Transverse colon (tissue), 4 donors: ENCODE measurements around the gene DNAAF3. TPM values are rescaled to one million over a fixed set of nuclear protein-coding genes. Genes with fewer than 3 reads are reported as not detected.

Source experiments
- DNase-seq: peaks from one replicate; pipeline ENCODE4 v3.0.0-alpha.2; 2019
- H3K27ac ChIP-seq, 4 donors: fragments of 200-600 bp; sonication (generic); 2 replicates each; pipeline ENCODE4 v1.5.1; 2016 to 2018; ENCODE audit warnings: inconsistent platforms in 4 of 4
- H3K27me3 ChIP-seq: fragments of 200-600 bp; sonication (generic); 2 replicates; pipeline ENCODE4 v1.5.1; 2017; ENCODE audit warnings: inconsistent platforms
- H3K36me3 ChIP-seq, 4 donors: fragments of 200-600 bp; sonication (generic); 2 replicates each; pipeline ENCODE4 v1.5.1; 2017 to 2019; ENCODE audit warnings: inconsistent platforms in 4 of 4
- H3K4me1 ChIP-seq, 4 donors: fragments of 200-600 bp; sonication (generic); 2 replicates each; pipeline ENCODE4 v1.5.1; 2017 to 2020; ENCODE audit warnings: inconsistent platforms in 4 of 4
- H3K4me3 ChIP-seq, 4 donors: fragments of 200-600 bp; sonication (generic); 1 replicate in 1 of 4; 2 replicates in 3 of 4; pipeline versions ENCODE4 v1.5.1 to v1.6.1; 2017 to 2019; ENCODE audit warnings: inconsistent platforms in 4 of 4
- H3K9me3 ChIP-seq, 2 donors: fragments of 200-600 bp; sonication (generic); 2 replicates each; pipeline ENCODE4 v1.5.1; 2017 to 2019; ENCODE audit warnings: inconsistent platforms in 2 of 2
- EP300 ChIP-seq: sonication (generic); formaldehyde crosslinking; IDR thresholded peaks from one replicate; pipeline ENCODE4 v1.6.1; 2017; ENCODE audit warnings: antibody characterized with exemption, low read depth
- POLR2A ChIP-seq: fragments of 450-650 bp; IDR thresholded peaks from one replicate; pipeline ENCODE4 v1.6.1; 2016; ENCODE audit warnings: antibody characterized with exemption, mild to moderate bottlenecking, moderate library complexity
- POLR2AphosphoS5 ChIP-seq, 3 donors: sonication (generic); formaldehyde crosslinking; IDR thresholded peaks; one replicate each; pipeline ENCODE4 v1.6.1; 2016; ENCODE audit warnings: antibody characterized with exemption in 3 of 3
- WGBS, 2 donors: methylation state at CpG; one replicate each; pipeline ENCODE4 v1.1.5; 2018; ENCODE audit warnings: low coverage in 1 of 2; 5-methylcytosine and 5-hydroxymethylcytosine counted together
- in situ Hi-C, 4 donors: fragments of 200-750 bp; cut with MboI; loops; one replicate each; pipeline versions ENCODE4 v1.15.0 to v1.15.1; 2017; ENCODE audit warnings: low sequenced_read_pairs in 3 of 4, low pct_ligation_motif_present in 1 of 4, low pct_unique_long_range_greater_than_20kb in 1 of 4
- intact Hi-C: fragments of 100-400 bp; cut with DNase I; formaldehyde crosslinking; loops from one replicate; pipeline ENCODE4 v1.15.1; 2023; ENCODE audit warnings: low total_unique reads
- total RNA-seq, 4 donors: library from RNA; depleted of rRNA; stranded (reverse); fragments of >200 nt; gene quantifications; one replicate each; pipeline ENCODE4 v1.1.0, GENCODE V29; 2016
- TF ChIP-seq, protein P1 (sequence below), 5 experiments: fragments of 200-600 bp in 3 of 5; fragments of 450-650 bp in 2 of 5; sonication (generic) in 3 of 5; IDR thresholded peaks; 1 replicate in 2 of 5; 2 replicates in 3 of 5; pipeline ENCODE4 v1.5.1; 2016 to 2017; ENCODE audit warnings: antibody characterized with exemption in 5 of 5, inconsistent platforms in 3 of 5, mild to moderate bottlenecking in 2 of 5, moderate library complexity in 1 of 5

DNAAF3 gene
- total RNA-seq, 4 donors from 2014 or later, result 0.40 to 0.41 TPM; not detected in 2

DNA sequence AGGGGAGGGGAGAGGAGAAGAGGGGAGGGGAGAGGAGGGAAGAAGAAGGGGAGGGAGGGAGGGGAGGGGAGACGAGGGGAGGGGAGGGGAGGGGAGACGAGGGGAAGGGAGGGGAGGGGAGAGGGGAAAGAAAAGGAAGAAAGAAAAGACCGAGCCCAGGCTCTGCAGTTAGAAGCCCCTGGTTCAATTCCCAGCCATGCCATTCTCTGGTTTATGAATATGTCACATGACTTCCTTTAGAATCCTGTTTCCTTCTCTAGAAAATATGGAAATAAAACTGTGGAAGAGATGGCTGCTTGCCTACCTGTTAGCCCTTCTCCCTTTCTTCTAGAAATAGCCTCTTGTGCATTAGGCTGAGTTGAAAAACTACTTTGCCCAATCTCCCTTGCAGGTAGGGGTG is 31.7 kb downstream of the DNAAF3 start:
- in situ Hi-C loops, result loop anchor here in 2 of 4 donors (10.0 kb wide), 2 partner anchors 280 to 360 kb away; no protein-coding TSS in a partner anchor
- H3K4me3 ChIP-seq, result no peak overlapping the region
- 3% methylated on average over 3 of the region's 3 CpGs; no CpG with 5 or more reads in 1 of the 2 donors for WGBS, 2 donors
- no peaks in the 10 kb centered on the region for H3K4me1 ChIP-seq
- peaks cover 84% of the 10 kb centered on the region for H3K27me3 ChIP-seq
- no peak for TF ChIP-seq POLR2A
- TF ChIP-seq, protein P1, sequence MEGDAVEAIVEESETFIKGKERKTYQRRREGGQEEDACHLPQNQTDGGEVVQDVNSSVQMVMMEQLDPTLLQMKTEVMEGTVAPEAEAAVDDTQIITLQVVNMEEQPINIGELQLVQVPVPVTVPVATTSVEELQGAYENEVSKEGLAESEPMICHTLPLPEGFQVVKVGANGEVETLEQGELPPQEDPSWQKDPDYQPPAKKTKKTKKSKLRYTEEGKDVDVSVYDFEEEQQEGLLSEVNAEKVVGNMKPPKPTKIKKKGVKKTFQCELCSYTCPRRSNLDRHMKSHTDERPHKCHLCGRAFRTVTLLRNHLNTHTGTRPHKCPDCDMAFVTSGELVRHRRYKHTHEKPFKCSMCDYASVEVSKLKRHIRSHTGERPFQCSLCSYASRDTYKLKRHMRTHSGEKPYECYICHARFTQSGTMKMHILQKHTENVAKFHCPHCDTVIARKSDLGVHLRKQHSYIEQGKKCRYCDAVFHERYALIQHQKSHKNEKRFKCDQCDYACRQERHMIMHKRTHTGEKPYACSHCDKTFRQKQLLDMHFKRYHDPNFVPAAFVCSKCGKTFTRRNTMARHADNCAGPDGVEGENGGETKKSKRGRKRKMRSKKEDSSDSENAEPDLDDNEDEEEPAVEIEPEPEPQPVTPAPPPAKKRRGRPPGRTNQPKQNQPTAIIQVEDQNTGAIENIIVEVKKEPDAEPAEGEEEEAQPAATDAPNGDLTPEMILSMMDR (IDR thresholded peaks at IDR 0.05), result no peak
- TF ChIP-seq POLR2AphosphoS5 (IDR thresholded peaks at IDR 0.05), result no peak
- TF ChIP-seq EP300, result no peak
- no peaks in the 10 kb centered on the region for H3K9me3 ChIP-seq
- DNase-seq, result no peak
- H3K36me3 ChIP-seq, result no peaks in the 10 kb centered on the region
- H3K27ac ChIP-seq, result no peak overlapping the region
- intact Hi-C loops, result no loop called here

DNA sequence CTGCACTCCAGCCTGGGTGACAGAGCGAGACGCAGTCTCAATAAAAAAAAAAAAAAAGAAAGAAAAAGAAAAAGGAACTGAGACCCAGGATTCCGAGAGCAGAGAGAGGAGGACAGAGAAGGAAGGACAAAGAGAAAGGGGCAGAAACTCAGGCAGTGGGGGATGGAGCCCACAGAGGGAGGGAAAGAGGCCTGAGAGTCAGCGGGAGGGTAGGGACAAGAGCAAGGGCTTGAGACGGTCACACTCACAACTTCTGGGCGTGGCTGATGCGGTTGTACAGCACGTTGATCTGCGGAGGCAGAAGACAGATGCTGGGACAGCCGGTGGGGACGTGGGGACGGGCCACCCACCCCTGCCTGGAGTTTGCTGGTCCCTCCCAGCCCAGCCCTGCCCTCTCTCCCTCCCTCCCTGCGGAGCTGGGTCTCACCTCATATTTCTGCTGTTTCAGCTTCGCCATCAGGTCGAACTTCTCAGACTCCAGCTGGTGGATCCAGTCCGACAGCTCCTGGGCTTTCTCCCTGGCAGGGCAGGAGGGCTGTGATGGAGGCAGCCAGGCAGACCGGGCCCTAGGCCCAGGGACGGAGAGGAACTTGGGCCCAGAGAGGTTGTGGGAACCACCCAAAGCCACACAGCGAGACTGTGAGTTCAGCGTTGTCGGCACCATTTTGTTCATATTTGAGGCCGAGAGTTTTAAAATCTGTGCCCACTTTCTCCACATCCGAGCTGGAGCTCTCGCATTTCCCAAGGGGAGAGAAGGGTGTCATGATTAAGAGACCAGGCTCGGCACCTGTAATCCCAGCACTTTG is 32.6 kb downstream of the DNAAF3 start:
- Histone ChIP-seq H3K4me1 (no peaks in the 10 kb centered on the region), H3K36me3 (no peaks in the 10 kb centered on the region), H3K4me3 (no peak overlapping the region), H3K27ac (no peak overlapping the region), H3K27me3 (peaks cover 86% of the 10 kb centered on the region), H3K9me3 (no peaks in the 10 kb centered on the region)
- no peak for DNase-seq
- in situ Hi-C loops (loop anchor here in 2 of 4 donors (10.0 kb wide), 2 partner anchors 281 to 361 kb away; no protein-coding TSS in a partner anchor), intact Hi-C loops (no loop called here)
- TF ChIP-seq EP300 (no peak), POLR2AphosphoS5 (IDR thresholded peaks at IDR 0.05) (no peak), POLR2A (no peak)
- TF ChIP-seq, protein P1 (IDR thresholded peaks at IDR 0.05), result no peak
- 57 to 68% methylated on average over 10 to 25 of the region's 25 CpGs for WGBS, 2 donors

DNA sequence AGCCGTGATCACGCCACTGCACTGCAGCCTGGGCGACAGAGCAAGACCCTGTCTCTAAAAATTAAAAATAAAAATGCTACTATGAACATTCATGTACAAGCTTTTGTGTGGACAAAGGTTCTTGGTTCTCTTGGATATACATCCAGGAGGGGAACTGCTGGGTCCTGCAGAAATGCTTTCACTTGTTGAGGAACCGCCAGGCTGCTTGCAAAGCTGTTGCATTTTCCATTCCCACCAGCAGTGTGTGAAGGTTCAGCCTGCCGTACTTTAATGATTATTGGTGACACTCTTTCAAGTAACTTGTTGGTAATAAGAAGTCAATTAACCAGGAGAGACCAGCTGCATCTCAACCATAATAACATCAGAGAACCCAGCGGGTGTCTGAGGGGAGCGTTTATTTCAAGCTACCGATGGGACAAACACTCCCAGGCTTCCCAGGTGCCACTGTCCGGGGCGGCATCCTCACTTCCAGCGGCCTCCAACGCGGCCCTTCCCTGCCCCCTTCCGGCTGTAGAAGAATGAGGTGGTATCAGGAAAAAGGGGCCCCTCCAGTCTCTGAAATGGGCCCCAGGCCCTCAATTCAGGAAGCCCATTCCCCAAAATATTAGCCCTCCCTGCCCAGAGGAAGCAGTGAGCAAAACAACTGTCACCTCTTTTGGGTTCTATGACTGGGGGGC is 33.8 kb downstream of the DNAAF3 start:
- WGBS, 2 donors, result 17 to 40% methylated on average over 1 to 12 of the region's 14 CpGs
- no peak for DNase-seq
- intact Hi-C loops (no loop called here), in situ Hi-C loops (loop anchor here in 2 of 4 donors (10.0 kb wide), 2 partner anchors 282 to 362 kb away; no protein-coding TSS in a partner anchor)
- Histone ChIP-seq H3K27ac (no peak overlapping the region), H3K36me3 (no peaks in the 10 kb centered on the region), H3K27me3 (peaks cover 79% of the 10 kb centered on the region), H3K4me1 (no peaks in the 10 kb centered on the region), H3K4me3 (no peak overlapping the region), H3K9me3 (no peaks in the 10 kb centered on the region)
- TF ChIP-seq, protein P1 (IDR thresholded peaks at IDR 0.05), result peak in 1 of 5 experiments; percentile 3
- no peak for TF ChIP-seq EP300
- TF ChIP-seq POLR2AphosphoS5 (IDR thresholded peaks at IDR 0.05), result no peak

DNA sequence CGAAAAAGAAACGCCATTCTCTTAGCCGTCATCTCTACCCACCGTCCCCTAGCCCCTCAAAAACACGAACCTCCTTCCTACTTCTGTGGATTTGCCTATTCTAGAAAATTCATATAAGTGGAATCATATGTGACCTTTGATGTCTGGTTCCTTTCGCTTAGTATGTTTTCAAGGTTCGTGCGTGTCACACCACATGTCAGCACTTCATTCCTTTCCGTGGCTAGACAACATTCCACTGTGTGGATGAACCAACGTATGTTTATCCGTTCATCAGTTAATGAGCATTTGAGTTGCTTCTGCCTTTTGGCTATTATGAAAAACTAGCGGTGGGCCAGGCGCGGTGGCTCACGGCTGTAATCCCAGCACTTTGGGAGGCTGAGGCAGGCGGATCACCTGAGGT is 35.0 kb downstream of the DNAAF3 start:
- H3K27me3 ChIP-seq, result peaks cover 70% of the 10 kb centered on the region

More for the DNA sequence above, 35.0 kb downstream of the DNAAF3 start:
- WGBS, 2 donors, result 83 to 88% methylated on average over 8 to 16 of the region's 16 CpGs
- in situ Hi-C loops, result loop anchor here in 2 of 4 donors (10.0 kb wide), 2 partner anchors 283 to 363 kb away; no protein-coding TSS in a partner anchor
- H3K4me3 ChIP-seq, result no peak overlapping the region
- no peak overlapping the region for H3K27ac ChIP-seq
- H3K4me1 ChIP-seq, result no peaks in the 10 kb centered on the region
- no peaks in the 10 kb centered on the region for H3K36me3 ChIP-seq
- intact Hi-C loops, result no loop called here
- DNase-seq, result no peak
- TF ChIP-seq POLR2A (no peak), EP300 (no peak), POLR2AphosphoS5 (IDR thresholded peaks at IDR 0.05) (no peak)
- TF ChIP-seq, protein P1 (IDR thresholded peaks at IDR 0.05), result no peak
- no peaks in the 10 kb centered on the region for H3K9me3 ChIP-seq
